Endothelial cell of hepatic sinusoid (primary cell): ENCODE measurements around the gene MOSPD2.

Experiments
- in situ Hi-C: cut with HindIII; loops from 2 replicates; pipeline ENCODE4 v1.10.0; 2017; ENCODE audit warnings: low sequenced_read_pairs

MOSPD2 gene

DNA sequence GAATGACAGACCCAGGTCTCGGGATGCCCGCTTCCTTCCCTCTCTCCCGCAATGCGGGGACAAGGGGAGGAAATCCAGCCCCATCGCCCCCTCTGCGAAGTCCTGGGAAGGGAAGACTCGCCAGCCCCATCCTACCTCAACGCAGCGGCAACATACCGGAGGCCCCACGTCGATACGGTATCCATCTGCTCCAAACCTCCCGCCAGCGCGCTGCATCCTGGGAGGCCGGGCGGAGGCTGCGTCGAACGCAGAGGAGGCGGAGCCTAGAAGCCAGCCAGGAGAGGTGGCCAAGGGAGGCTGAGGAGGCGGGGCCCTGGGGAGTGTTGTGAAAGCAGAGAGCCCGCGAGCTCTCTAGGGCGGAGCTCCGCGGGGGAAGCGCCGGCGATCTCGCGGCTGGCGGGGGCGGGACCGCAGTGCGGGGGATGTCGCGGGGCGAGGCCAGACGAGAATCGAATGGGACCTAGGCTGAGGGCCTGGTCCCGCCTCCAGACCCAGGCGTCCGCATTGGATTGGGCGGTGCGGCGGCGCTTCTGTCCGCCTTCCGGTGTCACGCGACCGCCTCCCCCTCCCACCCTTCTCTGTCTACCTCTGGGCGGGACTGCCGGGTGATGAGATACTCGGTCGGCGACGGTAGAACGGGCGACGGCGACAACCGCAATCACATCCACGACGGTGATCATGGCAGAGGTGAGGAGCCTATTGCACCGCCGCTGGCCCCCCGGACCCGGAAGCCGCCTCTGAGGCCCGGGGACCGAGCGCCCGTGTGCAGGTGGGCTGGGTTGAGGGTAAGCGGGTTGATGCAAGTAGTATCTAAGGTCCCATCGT, at the start of gene MOSPD2, which contains the start of gene FANCB:
TSS of gene MOSPD2 (plus strand) at position 571 of the 825 bp plus-strand sequence. CDS start at position 679, 108 bp downstream.
TSS of gene FANCB (minus strand) at position 219 of the 825 bp plus-strand sequence. CDS start 7,559 bp downstream, outside the sequence.
- in situ Hi-C loops: no loop called here

DNA sequence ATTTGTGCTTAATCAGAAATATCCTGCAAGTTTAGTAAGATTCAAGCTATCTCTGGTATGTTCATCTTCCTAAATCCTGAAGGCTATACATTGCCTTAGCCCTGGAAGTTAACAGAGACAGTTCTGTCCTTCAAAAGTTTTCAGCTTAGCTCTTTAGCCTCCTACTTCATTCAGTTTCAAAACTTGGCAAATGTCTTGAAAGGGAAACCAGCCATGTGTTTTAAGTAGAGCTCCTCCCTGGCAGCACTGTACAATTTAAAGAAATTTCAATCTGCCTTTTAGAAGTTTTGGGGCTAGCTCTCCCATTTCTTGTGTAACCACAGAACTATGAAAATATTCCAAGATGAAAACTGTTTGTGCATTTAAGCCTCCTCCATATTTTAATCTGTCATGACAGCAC, 47.4 kb upstream of the MOSPD2 start:
- in situ Hi-C loops: no loop called here

DNA sequence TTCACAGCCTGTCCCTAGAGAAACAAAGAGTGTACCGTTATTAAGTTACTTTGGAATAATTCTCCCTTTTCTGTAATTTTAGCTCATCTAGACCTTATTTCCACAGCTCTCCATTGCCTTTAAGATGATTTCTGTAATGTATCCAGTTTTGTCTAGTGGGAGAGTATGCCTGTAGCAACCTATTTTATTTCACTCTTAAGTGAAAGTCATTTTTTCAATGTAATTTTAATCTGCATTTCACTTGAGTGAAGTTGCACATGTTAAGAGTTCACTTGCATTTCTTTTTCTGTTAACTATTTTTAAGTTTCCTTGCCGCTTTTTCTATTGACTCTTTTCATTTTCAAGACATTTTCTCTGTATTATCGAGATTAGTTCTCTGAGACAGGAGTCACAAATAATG, 46.9 kb upstream of the MOSPD2 start:
- in situ Hi-C loops: no loop called here

DNA sequence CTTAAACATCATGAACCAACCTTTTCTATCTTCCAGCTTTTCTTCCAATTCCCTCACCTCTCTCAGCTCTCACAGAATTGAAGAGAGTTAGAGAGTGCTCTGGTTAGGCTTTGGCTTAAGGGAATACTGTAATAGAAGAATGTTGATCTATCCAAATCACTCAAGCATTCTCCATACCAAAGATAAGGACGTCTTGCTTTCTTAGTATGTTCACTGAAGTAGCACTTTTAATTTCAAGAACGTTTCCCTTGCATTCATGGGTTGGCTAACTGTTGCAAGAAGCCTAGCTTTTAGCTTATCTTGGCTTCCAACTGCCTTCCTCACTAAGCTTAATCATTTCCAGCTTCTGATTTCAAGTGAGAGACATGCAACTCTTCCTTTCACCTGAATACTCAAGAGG, 43.6 kb upstream of the MOSPD2 start:
- in situ Hi-C loops: loop anchor here (5.0 kb wide), 1 partner anchor 107 kb away; no protein-coding TSS in a partner anchor

DNA sequence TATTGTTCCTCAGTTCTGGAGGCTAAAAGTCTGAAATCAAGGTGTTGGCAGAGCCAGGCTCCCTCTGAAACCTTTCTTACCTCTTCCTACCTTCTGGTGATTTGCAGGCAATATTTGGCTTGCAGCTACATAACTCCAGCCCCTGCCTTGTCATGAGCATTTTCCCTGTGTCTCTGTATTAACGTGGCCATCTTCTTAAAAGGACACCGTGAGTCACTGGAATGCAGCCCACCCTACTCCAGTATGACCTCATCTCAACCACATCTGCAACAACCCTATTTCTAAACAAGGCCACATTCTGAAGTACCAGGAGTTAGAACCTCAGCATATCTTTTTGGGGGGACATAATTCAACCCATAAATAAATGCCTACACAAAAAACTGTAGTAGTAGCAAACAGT, 41.1 kb upstream of the MOSPD2 start:
- in situ Hi-C loops: loop anchor here (5.0 kb wide), 1 partner anchor 110 kb away; no protein-coding TSS in a partner anchor

DNA sequence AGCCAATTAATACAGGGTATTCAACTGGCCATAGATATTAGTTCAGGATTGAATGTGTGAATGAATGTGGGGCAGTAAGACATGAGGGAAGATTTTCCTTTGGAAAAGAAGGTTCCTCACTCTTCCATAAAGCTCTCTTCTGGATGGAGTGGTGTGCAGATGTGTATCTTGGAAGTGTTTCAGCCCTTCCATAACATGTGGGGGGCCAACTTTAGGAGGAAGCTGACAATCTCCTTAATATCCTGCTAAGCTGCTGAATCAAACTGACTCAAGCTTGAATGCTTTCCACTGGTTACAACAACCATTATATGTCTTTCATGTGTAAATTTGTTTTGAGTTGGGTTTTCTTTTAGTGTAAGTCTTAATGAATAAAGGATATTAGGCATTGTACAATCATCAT, 40.6 kb upstream of the MOSPD2 start:
- in situ Hi-C loops: loop anchor here (5.0 kb wide), 1 partner anchor 110 kb away; no protein-coding TSS in a partner anchor

DNA sequence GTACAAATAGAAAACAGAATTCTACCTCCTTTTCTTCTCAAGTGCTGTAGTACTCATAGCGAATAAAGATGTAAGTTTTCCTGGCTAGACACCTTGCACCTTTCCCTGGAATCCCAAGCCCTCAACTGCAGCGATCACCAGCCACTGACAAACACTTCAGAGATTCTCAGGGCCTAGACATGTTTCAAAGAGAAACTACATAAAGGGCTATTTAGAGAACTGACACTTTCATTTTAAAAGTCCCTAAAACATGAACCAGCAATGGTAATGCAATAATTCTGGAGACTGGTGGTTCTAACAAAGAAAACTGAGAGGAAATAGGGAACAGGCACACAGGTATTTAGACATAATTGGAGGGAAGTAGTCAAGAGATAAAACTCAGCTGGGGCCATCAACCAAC, 36.1 kb upstream of the MOSPD2 start:
- in situ Hi-C loops: no loop called here

DNA sequence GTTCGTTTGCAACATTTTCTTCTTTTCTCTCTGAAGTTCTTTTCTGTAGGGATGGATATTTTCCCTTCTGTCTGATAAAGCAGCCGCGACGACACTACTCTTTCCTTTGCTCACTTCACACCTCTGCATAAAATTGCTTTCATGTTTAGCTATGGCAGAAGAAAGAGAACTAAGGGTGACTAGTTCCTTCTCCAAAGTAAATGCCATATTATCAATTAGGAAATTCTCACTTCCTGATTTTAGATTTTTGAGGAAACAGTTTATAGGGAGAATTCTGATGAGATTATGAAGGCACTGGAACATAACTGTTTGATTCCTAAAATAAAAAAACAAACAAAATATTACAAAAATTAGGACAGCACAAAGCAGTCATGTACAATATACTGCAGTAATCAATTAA, 29.6 kb upstream of the MOSPD2 start:
- in situ Hi-C loops: no loop called here

DNA sequence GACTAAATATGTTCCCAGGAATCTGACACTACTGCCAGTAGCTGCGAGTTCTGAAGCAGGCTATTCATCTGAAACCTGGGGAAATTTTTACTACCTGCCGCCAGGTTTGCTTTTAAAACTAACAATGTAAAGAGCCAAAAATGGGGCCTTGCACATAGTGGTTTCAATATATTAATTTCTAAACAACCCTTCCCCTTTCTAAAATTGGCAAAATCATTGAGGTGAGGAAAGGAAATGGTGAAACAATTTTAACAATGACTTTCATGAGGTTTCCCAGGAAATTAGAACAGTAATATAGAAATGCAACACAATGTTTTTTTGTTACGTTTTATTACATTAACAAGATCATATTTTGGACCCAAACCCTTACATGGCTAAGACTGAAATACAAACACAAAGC, 21.7 kb upstream of the MOSPD2 start:
- in situ Hi-C loops: no loop called here

DNA sequence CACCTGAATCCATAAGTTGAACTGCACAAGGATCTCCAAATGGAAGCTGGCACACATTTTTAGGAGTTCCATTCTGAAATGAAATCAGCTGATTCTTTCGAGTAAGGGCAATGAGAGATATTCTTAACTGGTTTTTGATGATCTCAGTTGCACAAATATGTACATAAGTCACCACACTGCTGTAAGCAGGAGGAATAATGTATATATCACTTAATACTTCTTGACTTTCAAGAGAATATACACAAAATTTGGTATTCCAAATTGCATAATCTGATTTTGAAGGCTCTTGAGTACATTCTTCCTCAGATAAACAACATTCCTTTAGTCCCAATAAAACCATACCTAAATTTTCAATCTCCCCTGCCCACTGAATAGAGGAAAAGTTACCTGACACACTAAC, 8.6 kb upstream of the MOSPD2 start:
- in situ Hi-C loops: no loop called here

DNA sequence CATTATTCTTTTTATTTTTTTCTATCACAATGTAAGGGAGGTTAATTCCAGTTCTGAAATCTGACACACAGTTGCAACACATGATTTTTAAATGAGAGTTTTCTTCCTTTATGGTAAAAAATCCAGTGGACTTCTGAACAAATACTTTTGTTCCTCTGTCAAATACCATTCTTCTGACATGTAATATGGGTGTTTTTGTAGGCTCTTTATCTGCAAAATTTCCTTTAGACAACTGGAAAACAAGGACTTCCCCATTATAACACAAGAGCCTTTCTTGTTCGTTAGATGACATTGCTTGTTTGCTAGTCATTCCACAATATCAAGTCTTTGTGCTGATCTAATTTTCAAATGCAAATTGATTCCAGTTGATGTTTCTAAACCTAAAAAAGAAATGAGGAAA, 8.0 kb upstream of the MOSPD2 start:
- in situ Hi-C loops: no loop called here

DNA sequence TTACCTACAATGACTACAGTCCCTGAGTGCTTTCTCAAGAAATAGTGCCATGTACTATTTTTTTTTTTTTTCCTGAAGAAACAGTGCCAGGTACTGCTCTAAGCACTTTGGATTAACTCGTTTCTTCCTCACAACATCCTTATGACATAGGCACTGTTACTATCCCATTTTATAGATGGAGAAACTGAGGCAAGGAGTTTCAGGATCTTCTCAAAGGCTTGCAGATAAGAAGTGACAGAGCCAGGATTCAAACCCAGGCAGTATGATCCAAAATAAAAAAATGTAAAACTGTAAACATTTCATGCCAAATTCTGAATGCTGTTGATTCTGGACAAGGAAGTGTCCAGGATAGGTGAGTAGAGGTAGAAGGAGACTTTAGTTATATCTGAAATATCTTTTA, 1.5 kb upstream of the MOSPD2 start:
- in situ Hi-C loops: no loop called here

DNA sequence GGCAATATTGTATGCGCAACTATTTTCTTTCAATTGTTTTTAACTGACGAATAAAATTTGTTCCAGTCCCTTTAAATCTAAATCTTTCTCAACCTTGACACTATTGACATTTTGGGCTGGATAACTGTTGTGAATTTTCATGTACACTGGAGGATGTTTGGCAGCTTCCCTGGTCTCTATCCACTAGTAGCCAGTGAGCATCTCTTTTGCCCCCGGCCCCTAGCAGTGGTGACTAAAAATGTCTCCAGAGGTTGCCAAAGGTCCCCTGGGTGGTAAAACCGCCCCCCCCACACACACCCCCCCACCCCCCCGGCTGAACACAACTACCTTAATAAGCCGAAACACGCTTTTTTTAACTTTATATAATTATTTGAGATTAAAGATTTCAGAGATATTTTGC, 866 bp upstream of the MOSPD2 start:
- in situ Hi-C loops: no loop called here

DNA sequence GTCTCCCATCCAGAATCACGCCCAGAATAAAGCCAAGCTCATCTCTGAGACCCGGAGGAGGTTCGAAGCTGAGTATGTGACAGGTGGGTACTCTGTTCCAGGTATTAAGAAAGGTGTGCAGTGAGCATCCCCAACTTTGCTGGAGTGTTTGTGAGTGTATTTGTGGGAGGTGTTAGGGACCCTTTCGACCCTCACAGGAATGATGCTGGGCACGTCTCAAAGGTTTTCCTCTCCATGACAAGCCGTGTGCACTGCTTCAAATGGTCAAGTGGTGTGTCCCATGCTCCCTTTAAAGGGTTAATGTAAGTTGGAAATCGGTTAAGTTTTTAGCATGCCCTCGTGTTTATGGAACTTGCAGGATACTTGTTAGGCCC, 442 bp downstream of the MOSPD2 start:
- in situ Hi-C loops: no loop called here

DNA sequence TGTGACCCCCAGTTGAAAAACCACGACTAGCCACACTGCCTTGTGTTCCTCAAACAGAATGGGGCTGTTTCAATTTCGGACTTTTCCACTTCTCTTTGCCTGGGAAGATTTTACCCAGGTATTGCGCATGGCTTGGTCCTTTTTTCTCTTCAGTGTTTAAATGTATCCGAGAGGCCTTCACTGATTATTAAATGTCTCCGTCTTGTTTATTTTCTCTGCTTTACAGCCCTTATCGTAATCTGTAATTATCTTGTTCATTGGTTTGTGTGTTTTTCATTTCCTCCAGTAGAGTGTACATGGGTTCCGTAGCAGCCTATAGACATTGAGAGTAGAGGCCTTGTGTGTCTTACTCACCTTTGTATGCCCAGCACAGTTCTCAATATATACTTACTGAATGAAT, 2.4 kb downstream of the MOSPD2 start:
- in situ Hi-C loops: no loop called here

DNA sequence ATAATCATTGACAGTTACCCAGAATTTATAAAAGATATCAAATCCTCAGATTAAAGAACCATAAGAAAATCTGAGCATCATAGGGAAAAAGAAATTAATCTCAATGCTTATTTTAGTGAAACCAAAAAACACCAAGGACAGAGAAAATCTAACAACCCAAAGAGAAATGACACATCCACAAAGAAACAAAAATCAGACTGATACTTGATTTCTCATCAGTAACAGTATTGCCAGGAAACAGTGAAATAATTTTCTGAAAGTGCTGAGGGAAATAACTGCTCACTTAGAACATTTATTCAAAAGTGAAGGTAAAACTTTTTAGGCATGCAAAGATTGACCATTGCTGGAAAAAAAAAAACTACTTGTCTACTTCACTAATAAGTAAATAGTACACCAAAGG, 10.6 kb downstream of the MOSPD2 start:
- in situ Hi-C loops: no loop called here

DNA sequence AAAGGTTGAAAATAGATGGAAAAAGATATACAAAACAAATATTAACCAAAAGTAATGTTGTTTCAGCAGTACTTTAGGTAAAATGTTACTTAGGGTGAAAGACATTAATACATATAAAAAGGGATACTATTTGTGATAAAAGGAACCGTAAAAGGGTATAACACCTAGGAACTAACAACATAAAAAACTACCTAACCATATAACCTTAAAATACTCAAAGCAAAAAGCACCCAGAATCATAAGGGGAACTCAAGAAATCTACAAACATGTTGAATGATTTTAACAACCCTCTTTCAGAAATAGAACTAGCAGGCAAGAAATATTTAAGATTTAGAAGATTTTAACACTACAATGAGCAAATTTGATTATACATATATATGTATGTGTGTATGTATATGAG, 11.5 kb downstream of the MOSPD2 start:
- in situ Hi-C loops: no loop called here

DNA sequence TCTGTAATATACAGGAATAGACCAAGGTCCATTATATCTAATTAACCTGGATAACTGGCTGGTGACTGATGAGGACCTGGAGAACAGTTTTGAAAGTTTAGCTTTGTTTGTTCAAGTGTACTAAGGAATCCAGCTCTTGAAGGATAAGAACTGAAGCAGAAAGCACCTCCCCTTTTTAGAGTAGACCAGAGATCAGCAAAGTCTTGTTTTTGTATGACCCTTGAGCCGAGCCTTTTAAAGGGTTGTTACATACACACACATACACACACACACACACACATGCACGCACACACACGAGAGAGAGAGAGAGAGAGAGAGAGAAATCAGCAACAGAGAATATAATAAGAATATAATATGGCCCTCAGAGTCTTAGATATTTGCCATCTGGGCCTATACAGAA, 13.0 kb downstream of the MOSPD2 start:
- in situ Hi-C loops: no loop called here

DNA sequence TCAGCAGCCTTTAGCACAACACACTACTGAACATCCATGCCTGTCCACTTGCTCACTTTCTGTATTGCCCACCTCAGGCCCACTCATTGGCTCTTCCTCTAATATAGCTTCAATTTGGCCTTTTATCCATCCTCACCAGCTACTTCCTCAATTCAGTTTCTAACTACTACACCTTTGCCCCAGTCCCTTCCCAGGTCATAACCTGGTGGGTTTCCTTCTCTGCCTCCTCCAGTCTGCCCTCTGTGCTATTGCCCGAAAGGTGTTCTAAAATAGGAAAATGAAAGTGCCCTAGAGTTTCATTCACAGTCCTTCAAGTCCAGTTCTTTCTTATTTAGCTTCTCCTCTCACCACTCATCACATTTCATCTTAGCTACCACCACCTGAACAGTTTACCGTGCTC, 23.1 kb downstream of the MOSPD2 start:
- in situ Hi-C loops: no loop called here

DNA sequence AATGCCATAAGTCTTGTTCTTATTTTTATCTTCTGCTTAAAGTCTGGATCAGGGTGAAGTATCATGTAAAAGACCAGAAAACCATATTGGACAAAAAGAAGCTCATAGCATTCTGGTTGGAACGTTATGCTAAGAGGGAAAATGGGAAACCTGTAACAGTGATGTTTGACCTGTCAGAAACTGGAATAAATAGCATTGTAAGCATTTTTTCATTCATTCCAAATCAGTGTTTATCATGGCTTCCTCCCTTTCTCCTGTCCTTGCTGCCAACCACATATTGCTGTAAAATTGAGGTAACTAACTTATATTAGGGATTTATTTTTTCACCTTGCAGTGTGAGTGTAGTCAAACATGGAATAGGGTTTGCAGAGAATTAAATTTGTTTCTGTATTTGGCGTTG, 23.8 kb downstream of the MOSPD2 start:
- in situ Hi-C loops: no loop called here

DNA sequence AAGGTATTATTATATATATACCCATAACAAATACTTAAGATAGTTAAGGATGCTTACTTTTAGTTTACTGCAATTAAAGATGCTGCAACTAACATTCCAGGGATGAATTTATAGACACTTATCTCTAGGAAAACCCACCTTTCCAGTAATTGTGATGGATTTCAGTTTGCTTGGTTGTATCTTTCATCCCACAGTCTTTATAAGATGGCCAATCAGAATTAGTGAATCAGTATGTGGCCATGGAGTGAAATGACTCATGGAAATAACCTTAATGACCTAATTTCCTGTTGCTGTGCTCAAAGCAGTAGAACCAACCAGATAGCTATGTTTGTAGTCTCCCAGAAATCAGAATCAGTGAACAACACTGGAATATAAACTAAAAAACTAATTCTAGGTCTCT, 26.4 kb downstream of the MOSPD2 start:
- in situ Hi-C loops: no loop called here

DNA sequence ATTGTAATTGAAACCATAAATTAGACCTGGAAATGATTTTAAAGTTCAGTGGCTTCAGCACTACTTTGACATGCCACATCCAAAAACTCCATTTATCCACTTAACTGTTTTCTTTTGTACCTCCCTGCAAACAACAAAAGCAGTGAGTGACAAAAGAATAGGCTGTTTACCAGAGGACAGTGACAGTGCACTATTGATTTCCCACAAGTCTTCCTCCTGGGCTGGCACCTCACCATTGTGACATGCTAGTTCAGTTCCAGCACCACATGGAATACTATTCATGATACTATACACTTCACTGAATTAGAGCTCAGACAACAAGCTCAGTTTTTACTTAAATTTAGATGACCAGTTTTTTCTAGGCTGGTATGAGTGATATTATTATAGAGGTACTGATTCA, 29.3 kb downstream of the MOSPD2 start:
- in situ Hi-C loops: no loop called here

DNA sequence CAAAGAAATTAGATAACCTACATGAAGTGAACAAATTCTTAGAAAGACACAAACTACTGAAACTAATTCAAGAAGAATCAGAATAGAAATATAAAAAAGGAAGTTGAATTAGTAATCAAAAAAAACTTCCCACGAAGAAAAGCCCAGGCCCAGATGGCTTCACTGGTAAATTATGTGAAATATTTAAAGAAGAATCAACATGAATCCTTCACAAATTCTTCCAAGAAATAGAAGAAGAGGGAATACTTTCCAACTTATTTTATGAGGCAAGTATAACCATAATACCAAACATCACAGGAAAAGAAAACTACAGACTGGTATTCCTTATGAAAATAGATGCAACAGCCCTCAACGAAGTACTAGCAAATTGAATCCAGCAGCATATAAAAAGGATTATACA, 30.7 kb downstream of the MOSPD2 start:
- in situ Hi-C loops: no loop called here
